Trophoblast cell (in vitro differentiated cells and primary cell): ENCODE results near the gene MAP2K3. TPM values are rescaled to one million over a fixed set of nuclear protein-coding genes. Genes with fewer than 3 reads are reported as not detected.

Source experiments
- DNase-seq, 2 donors: peaks; one replicate each; pipeline ENCODE4 v3.0.0-alpha.2; 2016
- H2AFZ ChIP-seq: 2 replicates; pipeline ENCODE4 v1.6.1; 2013; ENCODE audit warnings: low read length, moderate library complexity, mild to moderate bottlenecking; ENCODE audit not compliant: insufficient read depth, poor library complexity
- H2AK5ac ChIP-seq: 2 replicates; pipeline ENCODE4 v1.6.1; 2013; ENCODE audit warnings: mild to moderate bottlenecking, low read length
- H2BK120ac ChIP-seq: 2 replicates; pipeline ENCODE4 v1.6.1; 2013; ENCODE audit warnings: low read length, mild to moderate bottlenecking, moderate library complexity; ENCODE audit not compliant: insufficient read depth, poor library complexity
- H2BK12ac ChIP-seq: 2 replicates; pipeline ENCODE4 v1.6.1; 2013; ENCODE audit warnings: mild to moderate bottlenecking, low read length, moderate library complexity
- H2BK5ac ChIP-seq: 2 replicates; pipeline ENCODE4 v1.6.1; 2013; ENCODE audit warnings: low read length, low read depth, moderate library complexity, mild to moderate bottlenecking; ENCODE audit not compliant: poor library complexity
- H3K14ac ChIP-seq: 2 replicates; pipeline ENCODE4 v1.6.1; 2013; ENCODE audit warnings: mild to moderate bottlenecking, low read length
- H3K18ac ChIP-seq: 2 replicates; pipeline ENCODE4 v1.6.1; 2013; ENCODE audit warnings: mild to moderate bottlenecking, low read length
- H3K23ac ChIP-seq: 2 replicates; pipeline ENCODE4 v1.6.1; 2013; ENCODE audit warnings: low read length
- H3K27ac ChIP-seq: 2 replicates; pipeline ENCODE4 v1.5.1; 2013; ENCODE audit warnings: low read depth, mild to moderate bottlenecking, inconsistent platforms, low read length, moderate library complexity
- H3K27me3 ChIP-seq: 2 replicates; pipeline ENCODE4 v1.6.1; 2013; ENCODE audit warnings: inconsistent platforms, mild to moderate bottlenecking, low read length, moderate library complexity; ENCODE audit not compliant: insufficient read depth
- H3K36me3 ChIP-seq, 2 experiments: 1 replicate in 1 of 2; 2 replicates in 1 of 2; pipeline ENCODE4 v1.6.1; 2013; ENCODE audit warnings: low read length in 2 of 2, mild to moderate bottlenecking in 2 of 2, moderate library complexity in 1 of 2; ENCODE audit not compliant: insufficient read depth in 2 of 2, control insufficient read depth in 1 of 2
- H3K4ac ChIP-seq: 2 replicates; pipeline ENCODE4 v1.6.1; 2013; ENCODE audit warnings: low read depth, mild to moderate bottlenecking, low read length, moderate library complexity
- H3K4me1 ChIP-seq, 2 experiments: 1 replicate in 1 of 2; 2 replicates in 1 of 2; pipeline ENCODE4 v1.6.1; 2013; ENCODE audit warnings: low read length in 2 of 2, mild to moderate bottlenecking in 2 of 2, moderate library complexity in 1 of 2; ENCODE audit not compliant: insufficient read depth in 2 of 2, control insufficient read depth in 1 of 2
- H3K4me2 ChIP-seq: 2 replicates; pipeline ENCODE4 v1.6.1; 2013; ENCODE audit warnings: inconsistent platforms, mild to moderate bottlenecking, low read length, moderate library complexity
- H3K4me3 ChIP-seq: 2 replicates; pipeline ENCODE4 v1.5.1; 2013; ENCODE audit warnings: mild to moderate bottlenecking, low read depth, low read length, inconsistent platforms
- H3K79me1 ChIP-seq: one replicate; pipeline ENCODE4 v1.6.1; 2013; ENCODE audit warnings: low read length
- H3K79me2 ChIP-seq: 2 replicates; pipeline ENCODE4 v1.6.1; 2013; ENCODE audit warnings: low read length, mild to moderate bottlenecking; ENCODE audit not compliant: control insufficient read depth, insufficient read depth, poor library complexity
- H3K9ac ChIP-seq: 2 replicates; pipeline ENCODE4 v1.6.1; 2013; ENCODE audit warnings: mild to moderate bottlenecking, low read length
- H3K9me3 ChIP-seq: 2 replicates; pipeline ENCODE4 v1.6.1; 2013; ENCODE audit warnings: low read depth, mild to moderate bottlenecking, control low read depth, inconsistent platforms, low read length; ENCODE audit not compliant: insufficient read depth
- H4K12ac ChIP-seq: 2 replicates; pipeline ENCODE4 v1.6.1; 2013; ENCODE audit warnings: low read depth, mild to moderate bottlenecking, low read length, moderate library complexity
- H4K8ac ChIP-seq: 2 replicates; pipeline ENCODE4 v1.6.1; 2013; ENCODE audit warnings: low read depth, mild to moderate bottlenecking, low read length, moderate library complexity
- H4K91ac ChIP-seq: one replicate; pipeline ENCODE4 v1.6.1; 2013; ENCODE audit warnings: low read depth, mild to moderate bottlenecking, low read length, moderate library complexity
- WGBS: extraction: QIAGEN DNeasy Blood & Tissue Kit; methylation state at CpG from one replicate; pipeline ENCODE4 v1.1.7; 2013; ENCODE audit warnings: missing lambda C conversion rate; ENCODE audit not compliant: insufficient read length, insufficient coverage; ENCODE audit errors: extremely low coverage; 5-methylcytosine and 5-hydroxymethylcytosine counted together
- polyA plus RNA-seq: library from polyadenylated mRNA; stranded (reverse); fragments of 200-250 nt; gene quantifications from 2 replicates; pipeline ENCODE4 v1.2.3, GENCODE V29; 2013

Gene MAP2K3
- polyA plus RNA-seq, result 23.0 and 23.8 TPM in 2 replicates

- Histone ChIP-seq H4K8ac (peak within 1 kb of the TSS; percentile 49), H3K4me1 (peaks cover 21 to 33% of the 10 kb centered on the region in 2 experiments), H3K27ac (peak within 1 kb of the TSS; percentile 15), H3K14ac (peak within 1 kb of the TSS; percentile 75), H3K27me3 (no peaks in the 10 kb centered on the region), H2AK5ac (no peak within 1 kb of the TSS), H3K4ac (peak within 1 kb of the TSS; percentile 50), H3K4me3 (peak within 1 kb of the TSS; percentile 78), H2BK5ac (peak within 1 kb of the TSS; percentile 24), H4K12ac (no peak within 1 kb of the TSS), H3K36me3 (peaks cover 0 to 4% of the 10 kb centered on the region in 2 experiments), H2BK12ac (no peak within 1 kb of the TSS), H4K91ac (peak within 1 kb of the TSS; percentile 45), H2AFZ (peak within 1 kb of the TSS; percentile 55), H3K9me3 (no peaks in the 10 kb centered on the region), H3K79me2 (peaks cover 13% of the 10 kb centered on the region), H3K23ac (no peak within 1 kb of the TSS), H3K79me1 (peaks cover 9% of the 10 kb centered on the region), H2BK120ac (no peak within 1 kb of the TSS), H3K18ac (peak within 1 kb of the TSS; percentile 60), H3K4me2 (peak within 1 kb of the TSS; percentile 81), H3K9ac (peak within 1 kb of the TSS; percentile 42)
- no CpG with 5 or more reads among the region's 88 CpGs for WGBS
- DNase-seq, result peak; percentile 99 to 100
Observed at GRCh38 chr17:21284319-21285163, at the start of gene MAP2K3. Gene MAP2K3 (plus strand): TSS chr17:21284711. CDS start chr17:21284921, 210 bp downstream.

DNA sequence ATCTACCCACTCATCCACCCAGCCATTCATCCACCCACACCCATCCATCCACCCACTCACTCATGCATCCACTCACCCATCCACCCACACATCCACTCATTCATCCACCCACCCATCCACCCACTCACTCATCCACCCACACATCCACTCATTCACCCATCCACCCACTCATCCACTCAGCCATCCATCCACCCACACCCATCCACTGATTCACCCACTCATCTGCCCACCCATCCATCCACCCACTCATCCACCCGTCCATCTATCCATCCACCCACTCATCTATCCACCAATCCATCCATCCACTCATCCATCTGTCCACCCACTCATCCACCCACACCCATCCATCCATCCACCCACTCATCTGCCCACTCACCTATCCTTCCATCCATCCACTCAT lies 48.6 kb upstream of the MAP2K3 start:
- H4K8ac ChIP-seq, result no peak overlapping the region
- H2BK12ac ChIP-seq, result no peak overlapping the region
- H3K18ac ChIP-seq, result no peak overlapping the region
- H3K4me3 ChIP-seq, result peak overlapping the region; percentile 11
- H3K9ac ChIP-seq, result no peak overlapping the region
- no peak overlapping the region for H4K91ac ChIP-seq
- H3K4ac ChIP-seq, result no peak overlapping the region
- no peak overlapping the region for H3K23ac ChIP-seq
- peaks cover 2% of the 10 kb centered on the region for H3K79me1 ChIP-seq
- no peaks in the 10 kb centered on the region for H3K79me2 ChIP-seq
- DNase-seq, result no peak
- H3K36me3 ChIP-seq, result no peaks in the 10 kb centered on the region
- H2AFZ ChIP-seq, result no peak overlapping the region
- no peak overlapping the region for H3K14ac ChIP-seq
- H2BK5ac ChIP-seq, result no peak overlapping the region
- no CpG with 5 or more reads among the region's 1 CpG for WGBS
- H3K9me3 ChIP-seq, result peaks cover 3% of the 10 kb centered on the region
- H3K4me2 ChIP-seq, result no peak overlapping the region
- H2BK120ac ChIP-seq, result no peak overlapping the region
- H3K27ac ChIP-seq, result no peak overlapping the region
- H3K27me3 ChIP-seq, result no peaks in the 10 kb centered on the region
- no peak overlapping the region for H2AK5ac ChIP-seq
- H3K4me1 ChIP-seq, result peaks cover 12% of the 10 kb centered on the region in 2 experiments
- H4K12ac ChIP-seq, result no peak overlapping the region

DNA sequence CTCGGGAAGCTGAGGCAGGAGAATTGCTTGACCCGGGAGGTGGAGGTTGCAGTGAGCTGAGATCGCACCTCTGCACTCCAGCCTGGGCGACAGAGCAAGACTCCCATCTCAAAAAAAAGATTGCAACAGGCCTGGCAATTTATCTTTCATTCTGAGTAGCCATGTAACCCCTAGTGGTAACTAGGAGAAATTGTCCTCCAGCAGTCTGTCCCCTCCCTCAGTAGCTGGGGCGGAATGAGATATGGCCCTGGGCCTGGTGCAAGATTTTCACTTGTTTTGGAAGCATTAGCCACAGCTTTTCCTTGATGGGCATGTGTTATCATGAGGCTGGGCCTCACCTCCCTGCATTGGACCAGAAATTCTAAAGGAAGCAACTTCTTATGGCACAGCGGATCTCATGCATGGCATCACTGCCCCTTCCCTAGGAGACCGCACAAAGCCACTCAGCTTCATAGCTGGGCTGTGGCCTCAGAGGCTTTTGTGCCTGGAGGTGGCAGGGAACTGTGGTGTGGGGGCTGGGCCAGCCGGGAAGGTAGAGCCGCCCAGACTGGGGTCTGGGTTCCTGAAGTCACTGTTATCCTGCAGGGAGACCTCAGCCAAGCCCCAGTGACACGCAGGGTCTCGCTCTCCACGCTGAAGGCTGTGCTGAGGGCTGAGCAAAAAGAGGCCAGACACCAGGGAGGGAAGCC lies 44.7 kb upstream of the MAP2K3 start:
- no peak overlapping the region for H3K4me3 ChIP-seq

GRCh38 chr17:21240369-21241055 lies 44.0 kb upstream of the MAP2K3 start:
- peak overlapping the region; percentile 36 for H3K27ac ChIP-seq

More for the DNA sequence above, 44.7 kb upstream of the MAP2K3 start:
- H3K4ac ChIP-seq, result no peak overlapping the region
- H3K18ac ChIP-seq, result no peak overlapping the region
- peak overlapping the region; percentile 23 for H3K4me2 ChIP-seq
- peak; percentile 13 to 54 for DNase-seq
- peaks cover 2% of the 10 kb centered on the region for H3K79me2 ChIP-seq
- H3K14ac ChIP-seq, result peak overlapping the region; percentile 1
- H2BK12ac ChIP-seq, result no peak overlapping the region
- H3K79me1 ChIP-seq, result peaks cover 14% of the 10 kb centered on the region
- H3K27me3 ChIP-seq, result no peaks in the 10 kb centered on the region
- peak overlapping the region; percentile 11 for H2BK120ac ChIP-seq
- no peak overlapping the region for H3K23ac ChIP-seq
- H3K9me3 ChIP-seq, result no peaks in the 10 kb centered on the region
- no peak overlapping the region for H4K12ac ChIP-seq
- WGBS, result no CpG with 5 or more reads among the region's 12 CpGs
- H4K91ac ChIP-seq, result peak overlapping the region; percentile 4
- H3K36me3 ChIP-seq, result peaks cover 3 to 6% of the 10 kb centered on the region in 2 experiments
- H2AFZ ChIP-seq, result no peak overlapping the region
- H4K8ac ChIP-seq, result peak overlapping the region; percentile 0
- H2BK5ac ChIP-seq, result no peak overlapping the region
- H3K27ac ChIP-seq, result peak overlapping the region; percentile 4
- no peak overlapping the region for H2AK5ac ChIP-seq
- no peak overlapping the region for H3K9ac ChIP-seq
- peaks cover 43 to 44% of the 10 kb centered on the region in 2 experiments for H3K4me1 ChIP-seq

More at GRCh38 chr17:21240369-21241055, 44.0 kb upstream of the MAP2K3 start:
- peak in 1 of 2 donors; percentile 13 for DNase-seq
- no peak overlapping the region for H3K23ac ChIP-seq
- peak overlapping the region; percentile 18 for H2BK5ac ChIP-seq
- peak overlapping the region; percentile 10 for H3K4me2 ChIP-seq
- H3K4me1 ChIP-seq, result peaks cover 43 to 44% of the 10 kb centered on the region in 2 experiments
- H3K79me2 ChIP-seq, result peaks cover 2% of the 10 kb centered on the region
- H2BK12ac ChIP-seq, result no peak overlapping the region
- peak overlapping the region; percentile 0 for H4K8ac ChIP-seq
- peak overlapping the region; percentile 26 for H3K14ac ChIP-seq
- H4K91ac ChIP-seq, result peak overlapping the region; percentile 60
- H3K4ac ChIP-seq, result no peak overlapping the region
- H2AK5ac ChIP-seq, result peak overlapping the region; percentile 44
- H3K4me3 ChIP-seq, result no peak overlapping the region
- no peaks in the 10 kb centered on the region for H3K27me3 ChIP-seq
- WGBS, result no CpG with 5 or more reads among the region's 25 CpGs
- H3K9me3 ChIP-seq, result no peaks in the 10 kb centered on the region
- peaks cover 14% of the 10 kb centered on the region for H3K79me1 ChIP-seq
- peak overlapping the region; percentile 43 for H3K18ac ChIP-seq
- H4K12ac ChIP-seq, result no peak overlapping the region
- peak overlapping the region; percentile 27 for H2BK120ac ChIP-seq
- H3K9ac ChIP-seq, result no peak overlapping the region
- no peak overlapping the region for H2AFZ ChIP-seq
- H3K36me3 ChIP-seq, result peaks cover 3 to 6% of the 10 kb centered on the region in 2 experiments
